Left colon (tissue), 2 donors: ENCODE data around the gene DAPK2. TPM values are rescaled to one million over a fixed set of nuclear protein-coding genes. Genes with fewer than 3 reads are reported as not detected.
A peak's percentile ranks its signal among the peaks of the same experiment; 100 is the strongest.
"Not testable (repeated sequence)": the region's sequence is repeated elsewhere in the genome, so short reads cannot be mapped to it uniquely, and the experiment has no call there.

Experiments
- ATAC-seq: fragments of 200-7000 bp; cut with Tn5 transposase; one replicate; pipeline ENCODE4 v1.9.1; 2020; ENCODE audit warnings: mild to moderate bottlenecking, moderate library complexity
- DNase-seq, 2 donors: peaks; one replicate each; pipeline ENCODE4 v3.0.0-alpha.2; 2020
- intact Hi-C, 2 donors: fragments of 100-400 bp; cut with DNase I in 1 of 2; cut with micrococcal nuclease in 1 of 2; formaldehyde crosslinking; loops; one replicate each; pipeline versions ENCODE4 v1.11.2 to v1.14.0; 2022; cut with DNase I, micrococcal nuclease
- long read RNA-seq: library from polyadenylated mRNA; unstranded; transcript quantifications from one replicate; pipeline ENCODE4 v2.0.0, GENCODE V29; 2021
- total RNA-seq, 2 donors: library from RNA; stranded (reverse); fragmentation: NEBNext Ultra II Directional; extraction: Animal tissue kit (Norgen Biotek cat#: 25700); gene quantifications; one replicate each; pipeline ENCODE4 v1.2.1, GENCODE V29; 2021
- donor health status: DM: no; HTN: no; CAD: no.
- donor health status: DM: yes; HTN: yes; CAD: no.

DAPK2 gene
- 10 to 100 TPM; 48.8 to 58.3 TPM for total RNA-seq
- long read RNA-seq, transcript DAPK2-202 (12 exons, 1,741 nt), result major isoform, 85 of 138 reads
- long read RNA-seq, partial matches to known transcripts, result 9 of 138 reads
- long read RNA-seq, other reads (novel, unspliced or antisense), result 43 of 138 reads

DNA sequence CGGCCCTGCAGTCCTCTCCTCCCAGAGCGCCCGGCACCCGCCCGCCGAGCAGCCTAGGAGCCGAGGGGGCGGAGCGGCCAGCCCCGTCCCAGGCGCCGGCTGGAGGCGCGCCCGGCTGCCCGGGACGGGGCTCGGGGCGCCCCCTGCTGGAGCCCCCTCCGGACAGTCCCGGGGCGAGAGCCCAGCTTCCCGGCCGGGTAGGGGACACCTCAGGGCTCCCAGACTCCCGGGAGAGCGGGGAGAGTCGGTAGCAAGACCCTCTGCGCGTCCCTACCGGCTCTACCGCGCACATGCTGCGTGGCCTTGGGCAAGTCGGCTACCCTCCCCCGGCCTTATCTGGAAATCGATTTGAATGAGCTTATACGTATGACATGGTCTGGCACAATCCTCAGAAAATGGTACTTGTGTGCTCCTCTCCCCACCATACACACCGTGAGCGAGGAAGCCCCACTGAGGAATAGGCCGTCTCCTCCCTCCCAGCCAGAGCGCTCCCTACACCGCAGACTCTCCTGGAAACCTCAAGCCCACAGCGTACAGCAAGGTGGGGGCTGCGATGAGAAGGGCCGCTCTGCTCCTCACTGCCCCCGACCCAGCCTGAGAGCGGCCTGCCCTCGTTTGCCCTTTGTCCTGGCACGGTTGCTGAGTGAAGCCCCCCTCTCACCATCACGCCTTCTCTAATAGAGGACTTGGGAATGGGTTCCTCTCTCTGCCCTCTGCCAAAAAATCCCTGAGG is at the start of gene DAPK2:
DAPK2 (minus strand) TSS at position 65 of the 733 bp plus-strand sequence. CDS start 6,224 bp downstream, outside the sequence.
- intact Hi-C loops, result loop anchor here in 1 of 2 donors (10.0 kb wide), 1 partner anchor 102 kb away; no protein-coding TSS in a partner anchor
- DNase-seq (peak; percentile 63 to 81), ATAC-seq (peak; percentile 83)

DNA sequence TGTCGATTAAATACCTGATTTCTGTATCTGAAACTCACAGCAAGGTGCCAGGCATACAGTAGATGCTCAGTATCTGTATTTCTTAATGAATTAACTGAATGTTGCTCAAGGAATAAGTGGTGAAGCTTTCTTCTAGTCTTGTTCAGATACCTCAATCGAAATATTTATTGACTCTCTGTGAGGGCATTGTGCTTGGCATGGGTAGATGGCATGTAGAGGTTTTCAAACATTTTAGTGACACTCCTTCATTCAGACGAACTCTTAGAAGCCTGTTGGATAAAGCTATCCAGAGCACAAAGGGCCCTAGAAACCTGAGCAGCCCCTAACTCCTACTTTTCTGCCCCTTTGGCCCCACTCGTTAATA is 49.1 kb upstream of the DAPK2 start:
- ATAC-seq, result no peak
- DNase-seq, result no peak
- intact Hi-C loops, result no loop called here

DNA sequence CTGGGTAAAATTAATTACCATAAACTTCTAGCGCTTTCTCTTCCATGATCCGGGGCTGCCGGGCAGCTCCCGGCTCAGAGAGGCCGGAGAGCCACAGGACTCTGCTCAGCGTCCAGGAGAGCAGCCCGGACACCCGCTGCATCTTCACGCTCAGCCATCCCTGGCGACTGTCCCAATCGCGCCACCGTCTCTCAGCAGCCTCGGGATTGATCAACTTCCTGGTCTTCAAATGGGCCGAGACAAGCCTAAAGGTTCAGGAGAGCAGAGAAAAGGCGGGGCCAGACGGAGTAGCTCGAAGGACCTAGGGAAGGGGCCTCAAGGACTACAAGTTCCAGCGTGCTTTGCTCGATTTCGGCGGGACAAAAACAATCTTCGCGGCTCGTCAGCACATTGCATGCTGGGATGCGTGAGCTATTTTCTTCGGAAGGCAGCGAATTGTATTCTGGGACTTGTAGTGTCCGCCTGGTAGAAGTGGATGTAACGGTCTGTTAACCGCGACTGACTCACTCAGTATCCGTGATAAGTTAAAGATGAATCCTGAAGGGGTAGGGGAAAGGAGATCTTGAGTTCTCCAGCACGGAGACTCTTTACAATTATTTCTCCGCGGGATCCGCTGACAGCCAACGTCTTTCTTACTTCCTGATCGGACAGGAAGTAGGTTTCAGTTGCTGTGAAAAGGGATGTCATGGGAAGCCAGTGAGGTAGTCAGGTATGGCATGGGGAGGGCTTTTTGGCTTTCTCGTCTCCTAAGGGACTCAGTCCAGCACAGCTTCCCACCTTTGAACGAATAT is 47.5 kb upstream of the DAPK2 start, which contains the start of gene CIAO2A:
CIAO2A (minus strand) TSS at position 212 of the 791 bp plus-strand sequence; CDS start at position 142, 70 bp downstream.
- peak; percentile 94 to 98 for DNase-seq
- intact Hi-C loops, result no loop called here
- ATAC-seq, result peak; percentile 77

DNA sequence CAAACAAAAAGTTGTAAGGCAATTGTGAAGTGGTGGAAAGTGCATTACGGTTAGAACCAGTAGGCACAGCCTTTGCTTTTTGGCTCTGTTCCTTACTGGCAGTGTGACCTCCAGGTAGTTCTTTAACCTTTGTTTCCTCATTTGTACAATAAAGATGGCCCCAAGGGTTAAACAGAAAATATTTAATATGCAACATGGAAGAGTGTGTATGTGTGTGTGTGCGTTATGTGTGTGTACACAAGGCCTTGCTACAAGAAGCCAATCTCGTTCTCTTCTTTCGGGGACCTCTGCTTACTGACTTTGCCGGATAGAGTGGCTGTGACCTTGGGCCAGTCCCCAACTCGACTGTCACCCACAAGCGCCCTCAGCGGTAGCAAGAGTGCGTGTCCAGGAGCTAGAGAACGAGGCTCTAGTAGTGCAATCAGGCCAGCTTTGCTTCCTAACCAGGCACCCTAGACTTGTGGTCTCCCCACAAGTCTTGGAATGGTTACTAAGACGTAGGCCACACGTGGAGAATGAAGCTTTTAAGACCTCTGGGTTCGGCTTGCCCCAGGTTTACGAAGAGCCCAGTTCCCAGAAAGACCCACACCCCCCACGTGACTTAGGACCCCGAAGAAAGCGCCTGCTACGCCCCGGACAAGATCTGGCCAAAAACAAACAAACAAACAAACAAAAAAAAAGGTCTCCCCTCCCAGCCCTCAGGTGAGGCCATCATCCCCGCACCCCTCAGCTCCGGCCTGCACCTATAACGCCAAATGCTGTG is 46.8 kb upstream of the DAPK2 start:
- intact Hi-C loops, result no loop called here
- ATAC-seq (peak; percentile 40), DNase-seq (peak; percentile 61 to 67)

DNA sequence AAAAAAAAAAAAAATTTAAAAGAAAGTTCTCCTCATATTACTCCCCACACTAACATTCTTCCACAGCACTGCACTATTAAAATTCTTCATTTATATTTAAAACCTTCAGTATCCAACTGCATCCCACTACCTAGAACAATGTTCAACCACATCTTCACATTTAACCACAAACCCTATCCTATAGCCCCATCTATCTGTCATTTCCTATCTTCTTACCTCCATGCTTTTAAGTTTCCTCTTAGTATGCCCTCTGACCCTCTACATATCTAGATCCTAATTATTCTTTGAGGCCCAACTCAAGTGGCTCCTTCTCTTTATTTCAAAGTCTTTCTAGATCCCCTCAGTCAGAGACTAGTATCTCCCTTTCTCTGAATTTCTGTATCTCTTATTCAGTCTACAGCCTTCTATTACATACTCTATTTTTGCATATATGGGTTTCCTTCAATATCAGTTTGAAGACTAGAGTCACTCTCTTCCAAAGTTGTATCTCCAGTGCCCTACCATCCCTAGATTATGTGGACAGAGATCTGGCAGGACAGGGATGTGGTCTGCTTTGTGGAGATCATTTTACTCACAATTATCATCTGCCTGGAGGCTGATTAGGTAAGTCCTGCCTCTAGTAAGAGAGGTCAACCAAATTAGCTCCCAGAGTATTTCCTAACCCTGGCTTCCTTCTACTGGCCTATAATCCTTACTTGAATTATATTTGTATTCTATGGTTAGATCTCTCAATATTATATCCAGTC is 46.0 kb upstream of the DAPK2 start:
- intact Hi-C loops, result no loop called here
- no peak for DNase-seq
- no peak for ATAC-seq

DNA sequence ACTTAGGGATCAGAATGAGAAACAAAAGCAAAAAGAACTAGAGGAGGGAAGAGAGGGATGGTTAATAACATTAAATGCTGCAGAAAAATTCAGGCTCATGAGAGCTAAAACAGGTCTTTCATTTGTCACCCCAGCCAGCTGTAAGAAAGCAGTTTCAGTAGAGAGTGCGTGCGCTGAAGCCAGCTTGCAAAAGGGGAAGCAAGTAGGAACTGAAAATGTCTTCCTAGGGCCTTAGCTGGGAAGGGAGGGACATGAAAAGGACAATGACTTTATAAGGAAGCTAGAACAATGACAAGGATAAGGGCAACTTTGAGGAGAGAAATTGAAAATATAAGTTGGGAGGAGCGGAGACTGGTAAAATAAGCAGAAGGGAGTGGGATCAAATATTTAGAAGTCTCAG is 44.2 kb upstream of the DAPK2 start:
- DNase-seq, result no peak
- intact Hi-C loops, result no loop called here
- ATAC-seq, result no peak

DNA sequence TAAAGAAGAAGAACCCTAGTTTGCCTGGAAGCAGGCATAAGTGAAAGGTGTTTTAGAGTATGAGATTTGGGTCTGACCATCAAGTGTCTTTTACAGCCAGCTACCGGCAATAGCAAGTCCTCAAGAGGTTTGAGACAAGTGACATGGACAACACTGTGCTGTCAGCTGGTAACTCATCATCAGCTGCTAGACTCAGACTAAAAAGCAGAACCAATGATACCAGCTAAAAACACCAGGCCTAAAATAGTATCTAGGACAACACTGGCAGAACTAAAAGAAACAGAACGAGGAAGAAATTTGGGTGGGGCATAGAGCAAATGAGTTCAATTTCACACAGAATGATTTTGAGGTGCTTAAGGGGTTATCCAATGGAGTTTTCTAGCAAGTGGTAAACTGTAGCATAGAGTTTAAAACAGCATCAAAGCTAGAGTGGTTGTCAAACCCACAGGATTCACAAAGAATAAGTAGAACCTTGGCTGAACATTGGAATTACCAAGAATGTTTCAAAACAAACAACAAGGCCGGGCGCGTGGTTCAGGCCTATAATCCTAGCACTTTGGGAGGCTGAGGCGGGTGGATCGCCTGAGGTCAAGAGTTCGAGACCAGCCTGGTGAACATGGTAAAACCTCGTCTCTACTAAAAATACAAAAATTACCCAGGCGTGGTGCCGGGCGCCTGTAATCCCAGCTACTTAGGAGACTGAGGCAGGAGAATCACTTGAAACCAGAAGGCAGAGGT is 43.4 kb upstream of the DAPK2 start:
- intact Hi-C loops, result no loop called here
- ATAC-seq (no peak), DNase-seq (no peak)

DNA sequence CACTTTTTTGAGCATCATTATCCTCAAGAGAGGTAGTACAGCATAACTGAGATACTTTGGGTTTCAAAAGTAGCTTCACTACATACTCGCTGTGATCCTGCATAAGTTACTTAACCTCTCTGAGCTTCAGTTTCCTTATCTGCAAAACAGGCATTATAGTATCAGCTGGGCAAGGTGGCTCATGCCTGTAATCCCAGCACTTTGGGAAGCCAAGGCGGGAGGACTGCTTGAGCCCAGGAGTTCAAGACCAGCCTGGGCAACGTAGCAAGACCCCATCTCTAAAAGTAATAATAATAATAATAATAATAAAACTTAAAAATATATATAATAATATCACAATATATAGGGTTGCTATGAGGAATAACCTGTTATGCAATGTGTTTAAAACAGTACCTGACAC is 36.5 kb upstream of the DAPK2 start:
- DNase-seq, result no peak
- ATAC-seq, result no peak
- intact Hi-C loops, result no loop called here

DNA sequence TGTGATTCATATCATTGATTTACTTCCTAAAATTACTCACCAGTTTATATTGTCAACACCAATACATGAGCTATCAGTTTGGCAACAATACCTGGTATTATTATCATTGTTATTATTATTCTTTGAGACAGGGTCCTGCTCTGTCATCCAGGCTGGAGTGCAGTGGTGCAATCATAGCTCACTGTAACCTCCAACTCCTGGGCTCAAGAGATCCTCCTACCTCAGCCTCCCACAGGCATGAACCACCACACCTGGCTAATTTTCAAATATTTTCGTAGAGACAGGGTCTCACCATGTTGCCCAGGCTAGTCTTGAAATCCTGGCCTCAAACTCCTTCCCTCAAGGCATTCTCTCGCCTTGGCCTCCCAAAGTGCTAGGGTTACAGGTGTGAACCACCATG is 27.2 kb upstream of the DAPK2 start:
- DNase-seq, ATAC-seq, intact Hi-C loops: not testable (repeated sequence)

DNA sequence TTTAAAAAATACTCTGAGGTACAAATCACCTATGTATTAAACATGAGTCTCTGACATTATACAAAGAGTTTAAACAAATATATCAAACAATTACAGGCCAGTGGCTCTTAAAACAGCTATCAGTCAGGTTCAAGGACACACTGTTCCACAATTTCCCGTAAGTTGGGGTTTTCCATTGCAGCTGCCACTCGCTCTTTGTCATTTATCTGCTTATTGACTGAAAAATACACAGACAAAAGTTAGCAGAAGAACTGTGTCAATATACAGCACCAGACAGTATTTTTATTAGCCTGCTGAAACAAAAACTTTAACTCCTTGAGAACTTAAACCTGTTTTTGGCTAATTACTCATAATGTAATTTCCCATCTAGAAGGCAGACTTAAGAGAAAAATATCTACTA is 26.5 kb upstream of the DAPK2 start:
- intact Hi-C loops, result no loop called here
- ATAC-seq, result no peak
- DNase-seq, result no peak

DNA sequence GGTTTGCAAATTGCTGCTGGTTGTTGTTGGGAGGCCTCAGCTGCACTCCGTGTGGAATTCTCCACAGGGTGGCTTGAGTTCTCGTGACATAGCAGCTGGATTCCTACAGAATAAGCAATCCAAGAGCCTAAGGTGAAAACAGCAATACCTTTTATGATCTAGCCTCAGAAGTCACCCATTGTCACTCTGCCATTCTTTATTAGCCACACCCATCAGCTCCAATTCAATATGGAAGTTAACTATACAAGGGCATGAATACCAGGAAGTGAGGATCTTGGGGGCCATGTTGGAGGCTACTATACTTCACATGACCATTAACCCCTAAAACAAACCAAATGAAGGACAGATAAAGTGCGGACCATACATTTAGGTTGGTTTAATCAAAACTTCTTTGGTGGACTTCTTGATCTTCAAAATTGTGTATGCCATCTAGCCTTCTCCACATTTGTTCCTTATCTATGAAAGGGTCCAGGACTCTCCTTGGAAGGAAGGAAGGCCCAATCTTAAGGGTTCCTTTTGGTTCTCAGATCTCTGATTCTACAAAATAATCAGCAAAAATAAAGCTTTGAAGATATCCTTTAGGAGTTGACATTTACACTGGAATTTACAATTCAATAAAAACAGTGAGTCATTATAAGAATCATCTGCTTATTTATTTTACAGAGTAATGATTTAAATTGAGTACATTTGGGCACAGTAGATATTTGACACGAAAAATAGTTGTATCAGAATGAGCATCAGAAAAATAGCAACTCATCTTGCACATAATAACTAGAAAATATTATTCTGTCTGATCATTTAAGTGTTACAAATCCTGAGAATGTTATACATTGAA is 25.9 kb upstream of the DAPK2 start:
- intact Hi-C loops, result no loop called here
- ATAC-seq (no peak), DNase-seq (no peak)

DNA sequence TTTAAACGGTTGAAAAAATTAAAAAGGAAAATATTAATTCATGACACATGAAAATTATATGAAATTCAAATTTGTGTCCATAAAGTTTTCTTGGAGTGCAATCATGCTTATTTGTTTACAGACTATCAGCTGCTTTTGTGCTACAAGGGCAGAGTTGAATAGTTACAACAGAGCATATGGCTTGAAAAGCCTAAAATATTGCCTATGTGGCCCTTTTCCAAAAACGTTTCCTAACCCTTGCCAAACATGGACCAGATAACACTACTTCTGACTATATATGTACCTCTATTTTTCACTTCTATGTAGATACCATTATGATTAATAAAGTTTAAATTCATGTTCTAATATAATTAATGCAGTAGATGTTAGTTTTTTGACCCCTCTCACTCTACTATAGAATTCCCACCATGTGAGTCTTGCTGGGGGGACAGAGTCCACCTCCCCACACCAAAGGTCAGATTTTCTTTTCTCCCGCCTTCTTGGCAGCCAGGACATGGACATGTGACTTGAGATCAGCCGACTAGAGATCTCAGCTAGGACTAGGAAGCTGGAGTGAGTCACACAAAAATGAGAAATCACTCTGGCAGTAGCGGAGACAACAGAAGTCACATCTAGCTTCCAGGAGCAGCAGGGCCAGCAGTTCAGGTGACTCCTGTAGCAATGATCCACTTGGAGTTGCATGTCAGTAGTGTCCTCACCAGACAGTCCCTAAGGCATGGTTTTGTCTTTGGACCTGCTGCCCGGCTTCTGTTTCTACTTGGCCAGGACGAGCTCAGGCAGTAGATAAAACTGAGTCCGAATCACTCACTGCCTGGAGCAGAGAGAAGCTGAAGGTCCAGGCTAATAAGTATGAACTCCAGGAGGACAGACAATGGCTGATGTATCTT is 24.9 kb upstream of the DAPK2 start:
- intact Hi-C loops, result no loop called here
- ATAC-seq, result peak; percentile 49
- DNase-seq, result peak in 1 of 2 donors; percentile 61

DNA sequence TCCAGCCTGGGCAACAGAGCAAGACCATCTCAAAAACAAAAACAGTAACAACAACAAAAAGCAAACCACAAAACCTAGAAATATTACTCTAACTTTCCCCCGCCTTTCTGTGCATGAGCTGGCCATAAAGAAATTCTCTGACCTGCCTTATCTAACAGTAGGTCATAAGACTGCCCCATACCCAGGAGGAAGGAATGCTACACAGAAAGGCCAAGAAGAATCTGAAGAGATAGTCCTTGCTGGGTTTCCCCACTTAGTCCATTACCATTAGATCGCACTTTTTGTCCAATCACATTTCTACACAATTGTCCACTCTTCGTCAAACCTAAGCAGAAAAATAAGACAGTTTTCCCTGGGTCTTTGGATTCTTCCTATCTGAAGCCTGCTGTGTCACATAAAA is 23.8 kb upstream of the DAPK2 start:
- ATAC-seq, result peak; percentile 33
- intact Hi-C loops, result no loop called here

DNA sequence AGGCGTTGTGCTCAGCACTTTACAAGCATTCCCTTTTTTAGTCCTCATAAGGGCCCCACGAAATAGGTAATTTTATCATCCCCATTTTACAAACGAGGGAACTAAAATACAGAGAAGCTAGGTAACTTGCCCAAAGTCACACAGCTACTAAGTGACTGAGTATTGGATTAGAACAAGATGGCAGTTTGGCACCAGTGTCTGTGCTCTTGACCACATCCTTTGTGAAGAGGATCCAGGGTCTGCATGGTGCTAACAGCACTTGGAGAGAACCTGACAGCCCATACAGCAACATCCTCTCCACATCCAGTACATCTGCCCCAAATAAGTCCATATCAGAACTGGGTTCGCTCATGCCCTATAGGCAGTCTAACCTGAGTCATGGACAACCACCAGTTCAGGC is 21.8 kb upstream of the DAPK2 start:
- intact Hi-C loops, result loop anchor here in 1 of 2 donors (5.0 kb wide), 1 partner anchor 316 kb away; no protein-coding TSS in a partner anchor
- DNase-seq (no peak), ATAC-seq (no peak)

More for the DNA sequence above, 23.8 kb upstream of the DAPK2 start:
- no peak for DNase-seq

DNA sequence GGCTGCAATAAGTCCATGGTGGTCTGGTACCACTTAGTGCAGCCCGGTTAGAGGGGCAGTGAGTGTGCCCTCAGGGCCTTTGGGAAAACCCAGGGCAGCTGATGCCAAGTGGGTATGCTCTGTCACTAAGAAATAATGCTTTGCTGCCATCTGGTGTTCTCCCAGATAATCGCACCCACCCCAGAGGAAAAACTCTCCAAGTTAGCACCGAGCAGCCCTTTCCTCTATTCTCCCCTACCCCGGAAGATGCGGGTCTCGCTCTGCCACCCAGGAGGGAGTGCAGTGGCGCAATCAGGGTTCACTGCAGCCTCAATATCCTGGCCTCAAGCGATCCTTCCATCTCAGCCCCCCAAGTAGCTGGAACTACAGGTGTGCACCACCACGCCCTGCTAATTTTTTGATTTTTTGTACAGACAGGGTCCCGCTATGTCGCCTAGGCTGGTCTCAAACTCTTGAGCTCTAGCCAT is 21.3 kb upstream of the DAPK2 start:
- peak; percentile 80 for ATAC-seq
- intact Hi-C loops, result loop anchor here in 1 of 2 donors (5.0 kb wide), 1 partner anchor 315 kb away; no protein-coding TSS in a partner anchor
- peak in 1 of 2 donors; percentile 67 for DNase-seq

DNA sequence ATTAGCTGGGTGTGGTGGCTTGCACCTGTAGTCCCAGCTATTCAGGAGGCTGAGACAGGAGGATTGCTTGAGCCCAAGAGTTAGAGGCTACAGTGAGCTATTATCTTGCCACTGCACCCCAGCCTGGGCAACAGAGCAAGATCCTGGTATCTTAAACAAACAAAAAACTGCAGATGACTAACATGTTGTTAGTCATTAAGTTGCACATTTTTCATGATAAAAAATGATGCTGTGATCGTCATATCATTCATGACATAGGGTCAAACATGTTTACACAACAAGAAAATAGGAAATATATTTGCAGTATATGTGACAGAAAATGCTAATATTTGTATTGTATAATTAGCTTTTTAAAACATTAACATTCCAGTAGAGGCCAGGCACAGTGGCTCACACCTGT is 20.2 kb upstream of the DAPK2 start:
- intact Hi-C loops, result loop anchor here in 1 of 2 donors (5.0 kb wide), 1 partner anchor 314 kb away; no protein-coding TSS in a partner anchor
- no peak for ATAC-seq
- DNase-seq, result no peak
